Measurements from ENCODE around the gene TRIM67.

Gene TRIM67

GRCh38 chr1:231185391-231185790 is 23.5 kb downstream of the TRIM67 start:
- DNase-seq = no peak

GRCh38 chr1:231186356-231187115 is 24.7 kb downstream of the TRIM67 start:
- no peak for DNase-seq

GRCh38 chr1:231187571-231187970 is 25.7 kb downstream of the TRIM67 start:
- DNase-seq = no peak

- DNase-seq = no peak
These were observed 26.2 kb downstream of the TRIM67 start for GRCh38 chr1:231188072-231188471.

GRCh38 chr1:231188768-231189167 is 26.9 kb downstream of the TRIM67 start:
- DNase-seq = no peak

GRCh38 chr1:231189683-231190270 is 27.9 kb downstream of the TRIM67 start:
- no peak for DNase-seq

- no peak for DNase-seq
These were observed 28.6 kb downstream of the TRIM67 start for GRCh38 chr1:231190456-231190855.

- DNase-seq = no peak
These were observed 30.8 kb downstream of the TRIM67 start for GRCh38 chr1:231192620-231193163.

- no peak for DNase-seq
These were observed 32.0 kb downstream of the TRIM67 start for GRCh38 chr1:231193710-231194340.

GRCh38 chr1:231194476-231194842 is 32.6 kb downstream of the TRIM67 start:
- no peak for DNase-seq

- no peak for DNase-seq
These were observed 33.1 kb downstream of the TRIM67 start for GRCh38 chr1:231194843-231195516.

GRCh38 chr1:231196307-231196706 is 34.4 kb downstream of the TRIM67 start:
- DNase-seq = no peak

GRCh38 chr1:231196728-231197127 is 34.9 kb downstream of the TRIM67 start:
- DNase-seq = no peak

GRCh38 chr1:231199868-231200267 is 38.0 kb downstream of the TRIM67 start:
- DNase-seq = no peak

GRCh38 chr1:231200388-231201031 is 38.7 kb downstream of the TRIM67 start:
- no peak for DNase-seq

GRCh38 chr1:231201375-231201978 is 39.6 kb downstream of the TRIM67 start:
- no peak for DNase-seq

- DNase-seq = no peak
These were observed 40.2 kb downstream of the TRIM67 start for GRCh38 chr1:231201979-231202633.

GRCh38 chr1:231203259-231204057 is 41.6 kb downstream of the TRIM67 start:
- DNase-seq = no peak

- DNase-seq = no peak
These were observed 45.0 kb downstream of the TRIM67 start for GRCh38 chr1:231206856-231207255.

- no peak for DNase-seq
These were observed 45.6 kb downstream of the TRIM67 start for GRCh38 chr1:231207437-231207836.

GRCh38 chr1:231208980-231209379 is 47.1 kb downstream of the TRIM67 start:
- no peak for DNase-seq

All from suppressor macrophage treated with lipopolysaccharide for 4 hours (primary cell).